HG03342 (cell line): Measurements from ENCODE around the gene NDOR1.
"Not testable (repeated sequence)": the region's sequence is repeated elsewhere in the genome, so short reads cannot be mapped to it uniquely, and the experiment has no call there.

Experiments
- ATAC-seq: cut with Tn5 transposase; IDR thresholded peaks from one replicate; pipeline ENCODE4 v1.9.1; 2021; ENCODE audit warnings: mild to moderate bottlenecking, moderate library complexity; ENCODE audit not compliant: unreplicated experiment

Gene NDOR1

GRCh38 chr9:137229903-137230704 lies 24.6 kb downstream of the NDOR1 start:
- ATAC-seq: no peak

DNA sequence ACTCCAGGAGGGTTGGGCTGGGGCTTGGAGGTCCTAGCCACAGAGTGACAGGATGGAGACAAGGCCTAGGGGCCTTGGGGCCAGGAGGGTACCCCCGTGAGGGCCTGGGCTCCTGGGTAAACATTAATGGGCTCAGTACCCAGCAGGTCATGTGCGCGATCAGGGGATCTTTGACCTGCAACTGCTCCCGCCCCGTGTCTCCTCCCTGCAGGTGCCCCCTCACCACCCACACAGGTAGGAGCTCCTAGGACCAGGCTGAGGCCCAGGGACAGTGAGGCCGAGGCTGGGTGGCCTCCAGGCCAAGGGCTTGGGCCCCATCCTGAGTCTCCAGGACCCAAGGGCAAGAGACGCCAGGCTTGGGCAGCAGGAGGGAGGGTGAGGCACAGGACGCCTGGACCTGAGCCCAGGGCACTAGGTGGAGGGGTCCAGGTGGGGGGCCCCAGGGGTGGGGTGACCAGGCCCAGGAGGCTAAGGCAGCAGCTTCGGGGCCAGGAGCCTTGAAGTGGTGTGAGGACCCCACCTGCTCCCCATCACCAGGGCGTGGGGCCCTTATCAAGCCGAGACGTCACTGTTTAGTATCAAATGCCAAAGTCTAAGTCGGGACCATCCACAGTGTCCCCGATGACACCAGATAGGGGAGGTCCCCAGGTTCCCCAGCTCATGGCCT lies 25.3 kb downstream of the NDOR1 start, which contains the start of gene SLC34A3:
Gene SLC34A3 (plus strand): TSS at position 197 of the 667 bp plus-strand sequence. CDS start 802 bp downstream, outside the sequence.
- ATAC-seq: no peak

DNA sequence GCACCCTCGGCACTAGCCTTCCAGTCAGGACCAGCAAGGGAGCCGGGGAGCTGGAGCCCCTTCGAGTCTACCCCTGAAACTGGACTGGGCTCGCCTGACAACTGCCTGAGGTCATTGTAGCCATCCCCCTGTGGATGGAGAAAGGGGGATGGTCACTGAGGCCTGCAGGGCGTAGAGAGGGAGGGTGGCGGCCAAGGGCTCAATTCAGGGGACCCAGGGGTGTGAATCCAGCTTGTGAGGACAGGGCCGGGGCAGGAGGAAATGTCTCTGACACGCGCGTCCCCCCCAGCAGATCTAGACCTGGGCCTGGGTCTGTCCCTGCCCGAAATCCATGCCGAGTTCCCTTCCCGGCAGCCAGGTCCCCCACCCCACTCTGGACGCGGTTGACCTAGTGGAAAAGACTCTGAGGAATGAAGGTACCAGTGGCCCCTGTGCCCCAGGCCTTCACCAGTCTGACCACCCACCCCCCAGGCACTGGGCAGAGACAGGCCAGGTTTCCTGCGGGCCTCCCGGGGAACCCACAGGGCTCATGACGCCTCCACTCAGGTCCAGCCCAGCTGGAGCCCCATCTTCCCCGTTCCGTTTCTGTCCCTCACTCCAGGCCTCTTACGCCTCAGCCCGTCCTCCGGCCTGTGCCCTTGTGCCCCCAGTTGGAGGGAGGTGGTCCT lies 26.0 kb downstream of the NDOR1 start:
- ATAC-seq: no peak

DNA sequence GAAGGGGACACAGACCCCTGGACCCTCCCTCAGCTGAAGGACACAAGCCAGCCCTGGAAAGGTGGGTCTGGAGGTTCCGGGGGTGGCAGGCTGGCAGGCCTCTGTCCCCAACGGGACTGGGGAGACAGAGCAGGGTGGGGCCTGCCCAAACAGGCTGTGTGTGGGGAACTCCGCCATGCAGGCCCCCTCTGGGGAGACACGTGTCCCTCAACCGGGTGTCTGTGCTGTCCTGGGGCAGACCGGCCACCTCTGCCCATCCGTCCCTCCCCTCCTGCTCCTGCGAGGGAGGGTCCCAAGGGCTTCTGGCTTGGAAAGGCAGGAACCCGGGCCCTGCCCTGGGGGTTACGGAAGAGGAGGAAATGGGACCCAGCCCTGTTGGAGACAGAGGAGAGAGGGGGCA lies 26.6 kb downstream of the NDOR1 start:
- no peak for ATAC-seq

DNA sequence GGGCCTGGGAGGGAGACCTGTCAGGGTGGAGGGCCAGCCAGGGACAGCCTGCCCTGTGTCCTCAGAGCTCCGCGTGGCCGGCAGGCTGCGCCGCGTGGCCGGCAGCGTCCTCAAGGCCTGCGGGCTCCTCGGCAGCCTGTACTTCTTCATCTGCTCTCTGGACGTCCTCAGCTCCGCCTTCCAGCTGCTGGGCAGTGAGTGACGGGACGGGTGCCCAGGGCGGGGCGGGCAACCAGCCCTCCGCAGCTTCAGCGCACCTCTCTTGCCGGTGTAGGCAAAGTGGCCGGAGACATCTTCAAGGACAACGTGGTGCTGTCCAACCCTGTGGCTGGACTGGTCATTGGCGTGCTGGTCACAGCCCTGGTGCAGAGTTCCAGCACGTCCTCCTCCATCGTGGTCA lies 27.0 kb downstream of the NDOR1 start:
- no peak for ATAC-seq

DNA sequence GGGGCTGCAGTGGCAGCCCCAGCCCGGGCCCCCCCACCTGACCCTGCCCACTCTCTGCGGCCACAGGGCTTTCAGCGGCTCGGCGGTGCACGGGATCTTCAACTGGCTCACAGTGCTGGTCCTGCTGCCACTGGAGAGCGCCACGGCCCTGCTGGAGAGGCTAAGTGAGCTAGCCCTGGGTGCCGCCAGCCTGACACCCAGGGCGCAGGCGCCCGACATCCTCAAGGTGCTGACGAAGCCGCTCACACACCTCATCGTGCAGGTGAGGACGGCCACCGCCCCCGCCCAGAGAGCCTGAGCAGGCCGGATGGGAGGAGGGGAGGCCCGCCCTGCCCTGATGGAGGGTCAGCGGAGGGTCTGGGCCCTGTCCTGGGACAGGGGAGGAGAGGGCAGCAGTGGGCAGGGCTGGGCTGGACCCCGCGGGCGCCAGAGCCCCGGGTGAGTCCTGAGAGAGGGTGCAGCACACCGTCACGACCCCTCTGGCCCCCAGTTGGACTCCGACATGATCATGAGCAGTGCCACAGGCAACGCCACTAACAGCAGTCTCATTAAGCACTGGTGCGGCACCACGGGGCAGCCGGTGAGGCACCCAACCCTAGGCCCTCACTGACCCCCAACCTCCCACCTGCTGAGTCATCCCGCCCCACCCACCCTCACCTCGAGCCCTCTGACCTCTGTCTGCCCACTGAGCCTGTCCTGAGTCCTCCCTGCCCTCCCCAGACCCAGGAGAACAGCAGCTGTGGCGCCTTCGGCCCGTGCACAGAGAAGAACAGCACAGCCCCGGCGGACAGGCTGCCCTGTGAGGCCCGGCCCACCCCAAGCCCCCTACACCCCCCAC lies 27.9 kb downstream of the NDOR1 start:
- no peak for ATAC-seq

GRCh38 chr9:137234055-137234697 lies 28.7 kb downstream of the NDOR1 start:
- no peak for ATAC-seq

DNA sequence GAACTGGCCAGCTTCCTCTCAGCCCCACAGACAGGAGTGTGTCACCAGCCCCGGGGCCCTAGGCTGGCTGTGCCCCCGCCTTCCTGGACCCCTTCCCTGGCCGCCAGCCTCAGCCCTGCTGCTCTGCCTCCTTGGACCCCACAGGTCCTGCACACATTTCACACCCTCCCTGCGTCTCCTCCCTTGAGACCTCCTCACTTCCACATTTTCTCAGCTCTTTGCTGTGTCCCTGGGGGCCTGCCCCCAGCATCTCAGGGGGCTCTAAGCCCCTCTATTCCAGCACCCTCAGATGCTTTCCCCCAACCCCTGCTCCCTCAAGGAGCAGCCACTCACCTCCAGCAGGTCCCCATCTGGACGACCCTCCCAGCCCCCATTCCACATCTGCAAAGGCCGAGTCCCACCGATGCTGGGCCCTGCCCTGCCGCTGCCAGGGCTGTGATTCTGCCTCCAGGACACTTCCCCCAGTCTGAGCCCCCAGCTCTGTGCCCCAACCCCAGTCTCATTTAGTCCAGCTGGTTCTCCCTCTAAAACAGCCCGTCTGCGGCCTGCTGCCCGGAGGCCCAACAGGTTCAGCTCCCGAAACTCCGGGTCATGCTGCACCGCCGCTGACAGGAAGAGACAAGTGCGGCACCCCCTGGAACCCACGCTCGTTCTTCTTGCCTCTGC lies 29.4 kb downstream of the NDOR1 start:
- no peak for ATAC-seq

GRCh38 chr9:137235424-137236237 lies 30.1 kb downstream of the NDOR1 start:
- no peak for ATAC-seq

- no peak for ATAC-seq
These were observed 30.9 kb downstream of the NDOR1 start for GRCh38 chr9:137236238-137236935.

GRCh38 chr9:137236936-137237421 lies 31.5 kb downstream of the NDOR1 start:
- no peak for ATAC-seq

- ATAC-seq: no peak
These were observed 32.5 kb downstream of the NDOR1 start for GRCh38 chr9:137237759-137238726.

- not testable (repeated sequence) for ATAC-seq
These were observed 34.2 kb downstream of the NDOR1 start for GRCh38 chr9:137239541-137240200.

GRCh38 chr9:137240318-137240840 lies 34.9 kb downstream of the NDOR1 start:
- peak; percentile 22 for ATAC-seq

DNA sequence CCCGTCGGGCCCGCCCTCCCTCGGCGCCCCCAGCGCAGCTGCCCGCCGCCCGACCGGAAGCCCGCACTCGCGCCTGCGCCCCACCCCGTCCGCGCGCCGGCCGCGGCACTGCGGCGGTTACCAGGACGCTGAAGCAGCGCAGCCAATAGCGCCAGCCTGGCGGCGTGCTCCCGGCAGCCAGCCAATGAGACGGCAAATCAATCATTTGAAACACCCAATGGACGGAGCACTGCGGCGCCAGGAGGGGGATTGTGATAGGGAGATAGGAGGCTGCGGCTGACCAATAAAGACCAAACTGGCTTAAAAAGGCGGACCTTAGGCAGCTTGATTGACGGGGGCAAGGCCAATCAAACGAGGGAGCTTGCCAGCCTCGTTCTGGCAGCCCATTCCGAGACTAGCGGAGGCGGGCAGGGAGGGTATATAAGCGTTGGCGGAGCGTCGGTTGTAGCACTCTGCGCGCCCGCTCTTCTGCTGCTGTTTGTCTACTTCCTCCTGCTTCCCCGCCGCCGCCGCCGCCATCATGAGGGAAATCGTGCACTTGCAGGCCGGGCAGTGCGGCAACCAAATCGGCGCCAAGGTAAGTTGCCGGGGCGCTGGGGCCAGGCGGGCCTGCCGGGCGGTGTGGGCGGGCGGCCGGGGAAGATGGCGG lies 35.5 kb downstream of the NDOR1 start, which contains the start of gene TUBB4B:
Gene TUBB4B (plus strand): TSS at position 447 of the 649 bp plus-strand sequence. CDS start 74 bp downstream, at position 521.
- peak; percentile 70 for ATAC-seq
